IMR-90 (cell line): Measurements from ENCODE around the gene RAB3C. TPM values are rescaled to one million over a fixed set of nuclear protein-coding genes. Genes with fewer than 3 reads are reported as not detected.

Experiments used
- ATAC-seq: fragments of 200-7000 bp; cut with Tn5 transposase; 2 replicates; pipeline ENCODE4 v1.9.1; 2020; ENCODE audit warnings: low read depth, mild to moderate bottlenecking, moderate library complexity
- BruUV-seq: library from RNA; stranded (reverse); fragments of 400-500 nt; replicated peaks from 2 replicates; lab custom pipeline; 2021; lab: Mats Ljungman, UMichigan
- CTCF ChIA-PET: fragments of 300-600 bp; formaldehyde crosslinking; extraction: SDS; loops from one replicate; lab custom pipeline; 2021; ENCODE audit warnings: antibody characterized with exemption; lab: Yijun Ruan, JAX
- POLR2A ChIA-PET: fragments of 300-600 bp; sonication (Branson Sonifier 250); formaldehyde crosslinking; loops from one replicate; lab custom pipeline; 2022; ENCODE audit warnings: antibody characterized with exemption; ENCODE audit not compliant: unreplicated experiment; lab: Charles Lee
- DNase-seq: peaks from one replicate; pipeline ENCODE4 v3.0.0; 2013
- H2AFZ ChIP-seq: replicated peaks from 2 replicates; pipeline ENCODE3; 2013; ENCODE audit warnings: low read length, mild to moderate bottlenecking; ENCODE audit not compliant: poor library complexity
- H2AK5ac ChIP-seq: 2 replicates; pipeline ENCODE4 v1.6.1; 2013; ENCODE audit warnings: low read depth, low read length, inconsistent platforms
- H2AK9ac ChIP-seq: replicated peaks from 2 replicates; pipeline ENCODE3; 2013; ENCODE audit warnings: mild to moderate bottlenecking, low read depth, low read length, moderate library complexity; ENCODE audit not compliant: poor library complexity
- H2BK120ac ChIP-seq: 2 replicates; pipeline ENCODE4 v1.6.1; 2013; ENCODE audit warnings: low read depth, low read length, inconsistent platforms
- H2BK15ac ChIP-seq: 3 replicates; pipeline ENCODE4 v1.6.1; 2013; ENCODE audit warnings: low read depth, low read length, inconsistent platforms
- H2BK20ac ChIP-seq: 2 replicates; pipeline ENCODE4 v1.6.1; 2013; ENCODE audit warnings: low read depth, mild to moderate bottlenecking, inconsistent platforms, low read length, moderate library complexity
- H2BK5ac ChIP-seq: 2 replicates; pipeline ENCODE4 v1.6.1; 2013; ENCODE audit warnings: mild to moderate bottlenecking, low read depth, low read length, inconsistent platforms; ENCODE audit not compliant: poor library complexity, severe bottlenecking
- H3K14ac ChIP-seq: replicated peaks from 2 replicates; pipeline ENCODE4 v1.6.1; 2013; ENCODE audit warnings: low read depth, low read length, inconsistent platforms
- H3K18ac ChIP-seq: 2 replicates; pipeline ENCODE4 v1.6.1; 2013; ENCODE audit warnings: low read depth, low read length, control low read depth
- H3K23ac ChIP-seq: 2 replicates; pipeline ENCODE4 v1.6.1; 2013; ENCODE audit warnings: low read depth, low read length, inconsistent platforms
- H3K27ac ChIP-seq: 2 replicates; pipeline ENCODE4 v1.5.1; 2013; ENCODE audit warnings: mild to moderate bottlenecking, control low read depth, low read length; ENCODE audit not compliant: insufficient read depth
- H3K27me3 ChIP-seq: 2 replicates; pipeline ENCODE4 v1.6.1; 2013; ENCODE audit warnings: low read length; ENCODE audit not compliant: control insufficient read depth, insufficient read depth
- H3K36me3 ChIP-seq: 2 replicates; pipeline ENCODE4 v1.6.1; 2013; ENCODE audit warnings: low read length, mixed read lengths; ENCODE audit not compliant: control insufficient read depth, insufficient read depth
- H3K4ac ChIP-seq: 2 replicates; pipeline ENCODE4 v1.6.1; 2013; ENCODE audit warnings: low read depth, low read length, inconsistent platforms
- H3K4me1 ChIP-seq: 2 replicates; pipeline ENCODE4 v1.6.1; 2013; ENCODE audit warnings: low read length, mixed read lengths; ENCODE audit not compliant: control insufficient read depth, insufficient read depth
- H3K4me2 ChIP-seq: 2 replicates; pipeline ENCODE4 v1.6.1; 2013; ENCODE audit warnings: low read depth, mild to moderate bottlenecking, control low read depth, low read length, moderate library complexity
- H3K4me3 ChIP-seq: 2 replicates; pipeline ENCODE4 v1.5.1; 2013; ENCODE audit warnings: low read depth, mild to moderate bottlenecking, control low read depth, low read length, moderate library complexity; ENCODE audit not compliant: insufficient read depth
- H3K56ac ChIP-seq: 2 replicates; pipeline ENCODE4 v1.6.1; 2013; ENCODE audit warnings: low read length, inconsistent platforms; ENCODE audit not compliant: insufficient read depth; ENCODE audit errors: extremely low read depth
- H3K79me1 ChIP-seq, 2 experiments: 2 replicates each; pipeline ENCODE4 v1.6.1; 2013; ENCODE audit warnings: low read length in 2 of 2, inconsistent platforms in 1 of 2, low read depth in 1 of 2
- H3K9ac ChIP-seq: 2 replicates; pipeline ENCODE4 v1.6.1; 2013; ENCODE audit warnings: low read depth, low read length, control low read depth
- H3K9me1 ChIP-seq: 2 replicates; pipeline ENCODE4 v1.6.1; 2013; ENCODE audit warnings: low read length, inconsistent platforms; ENCODE audit not compliant: insufficient read depth
- H3K9me3 ChIP-seq: 2 replicates; pipeline ENCODE4 v1.6.1; 2013; ENCODE audit warnings: low read length; ENCODE audit not compliant: control insufficient read depth, insufficient read depth
- H4K20me1 ChIP-seq: 2 replicates; pipeline ENCODE4 v1.6.1; 2013; ENCODE audit warnings: low read length, inconsistent platforms; ENCODE audit not compliant: insufficient read depth
- H4K5ac ChIP-seq: 2 replicates; pipeline ENCODE4 v1.6.1; 2013; ENCODE audit warnings: mild to moderate bottlenecking, low read depth, low read length, control low read depth
- H4K8ac ChIP-seq, 2 experiments: 2 replicates each; pipeline ENCODE4 v1.6.1; 2013; ENCODE audit warnings: low read depth in 2 of 2, low read length in 2 of 2, control low read depth in 1 of 2, inconsistent platforms in 1 of 2
- H4K91ac ChIP-seq: 2 replicates; pipeline ENCODE4 v1.6.1; 2013; ENCODE audit warnings: low read depth, low read length, inconsistent platforms; ENCODE audit not compliant: insufficient read depth
- BHLHE40 ChIP-seq: fragments of 150-350 bp; IDR thresholded peaks from 2 replicates; pipeline ENCODE4 v1.6.1; 2016; ENCODE audit warnings: mild to moderate bottlenecking, low read depth, low read length
- CEBPB ChIP-seq: IDR thresholded peaks from 2 replicates; pipeline ENCODE4 v1.6.1; 2012; ENCODE audit warnings: low read depth, low read length, improper control_type of control experiment
- CHD1 ChIP-seq: IDR thresholded peaks from 2 replicates; pipeline ENCODE4 v1.6.1; 2012; ENCODE audit warnings: low read depth, low read length, improper control_type of control experiment
- FOS ChIP-seq: fragments of 150-350 bp; IDR thresholded peaks from 2 replicates; pipeline ENCODE4 v1.6.1; 2016; ENCODE audit warnings: low read depth, low read length
- MAFK ChIP-seq: IDR thresholded peaks from 2 replicates; pipeline ENCODE4 v1.6.1; 2012; ENCODE audit warnings: low read depth, low read length, improper control_type of control experiment
- MAZ ChIP-seq: IDR thresholded peaks from 2 replicates; pipeline ENCODE4 v1.6.1; 2012; ENCODE audit warnings: low read depth, mild to moderate bottlenecking, low read length, improper control_type of control experiment, moderate library complexity, borderline replicate concordance
- MXI1 ChIP-seq: IDR thresholded peaks from 2 replicates; pipeline ENCODE4 v1.6.1; 2012; ENCODE audit warnings: low read depth, mild to moderate bottlenecking, low read length, moderate library complexity, borderline replicate concordance
- POLR2A ChIP-seq: IDR thresholded peaks from 2 replicates; pipeline ENCODE4 v1.6.1; 2012; ENCODE audit warnings: mild to moderate bottlenecking, low read depth, low read length
- RAD21 ChIP-seq: IDR thresholded peaks from 2 replicates; pipeline ENCODE4 v1.6.1; 2012; ENCODE audit warnings: low read length, improper control_type of control experiment
- RCOR1 ChIP-seq: IDR thresholded peaks from 2 replicates; pipeline ENCODE4 v1.6.1; 2012; ENCODE audit warnings: mild to moderate bottlenecking, low read length, improper control_type of control experiment; ENCODE audit not compliant: insufficient replicate concordance
- RFX5 ChIP-seq: IDR thresholded peaks from 2 replicates; pipeline ENCODE4 v1.8.0; 2012; ENCODE audit warnings: low read depth, mild to moderate bottlenecking, low read length, moderate library complexity
- USF2 ChIP-seq: fragments of 150-350 bp; IDR thresholded peaks from 2 replicates; pipeline ENCODE4 v1.6.1; 2017; ENCODE audit warnings: mild to moderate bottlenecking, antibody characterized with exemption, low read length, low read depth
- WGBS, 2 experiments: methylation state at CpG; one replicate each; pipeline versions ENCODE4 v1.1.5 to v1.1.7; 2013; ENCODE audit warnings: missing lambda C conversion rate in 2 of 2; ENCODE audit not compliant: insufficient read length in 1 of 2; ENCODE audit errors: extremely low coverage in 2 of 2; 5-methylcytosine and 5-hydroxymethylcytosine counted together
- dilution Hi-C: fragments of 300-500 bp; cut with HindIII; formaldehyde crosslinking; loops from one replicate; pipeline ENCODE4 v1.14.3; 2018; ENCODE audit warnings: low sequenced_read_pairs; ENCODE audit not compliant: unreplicated experiment
- in situ Hi-C: fragments of 300-500 bp; cut with MboI; formaldehyde crosslinking; loops from 3 replicates; pipeline ENCODE4 v1.14.3; 2019; ENCODE audit warnings: low sequenced_read_pairs, inconsistent platforms, mixed read lengths
- intact Hi-C: fragments of 100-400 bp; cut with micrococcal nuclease; formaldehyde crosslinking; loops from 2 replicates; pipeline ENCODE4 v1.10.0; 2022
- polyA plus RNA-seq, 3 experiments: library from polyadenylated mRNA; depleted of rRNA; stranded (reverse); fragments of >200 nt; gene quantifications; 2 replicates each; pipeline ENCODE4 v1.2.3, GENCODE V29; 2012; ENCODE audit warnings: low replicate concordance in 1 of 3
- total RNA-seq: library from RNA; depleted of rRNA; stranded (reverse); fragments of >200 nt; gene quantifications from 2 replicates; pipeline ENCODE4 v1.2.3, GENCODE V29; 2012
- TF ChIP-seq, protein P1 (sequence below): fragments of 150-350 bp; IDR thresholded peaks from 2 replicates; pipeline ENCODE4 v1.6.1; 2016; ENCODE audit warnings: low read depth, mild to moderate bottlenecking, low read length, moderate library complexity, borderline replicate concordance
- TF ChIP-seq, protein P2 (sequence below): conservative IDR thresholded peaks from 2 replicates; pipeline ENCODE4 v1.5.1; 2012; ENCODE audit warnings: mild to moderate bottlenecking, low read depth, low read length, improper control_type of control experiment

The RAB3C gene
- total and polyA plus RNA-seq, 2 of the 4 experiments (the other 2 are of a cell fraction), result not detected

DNA sequence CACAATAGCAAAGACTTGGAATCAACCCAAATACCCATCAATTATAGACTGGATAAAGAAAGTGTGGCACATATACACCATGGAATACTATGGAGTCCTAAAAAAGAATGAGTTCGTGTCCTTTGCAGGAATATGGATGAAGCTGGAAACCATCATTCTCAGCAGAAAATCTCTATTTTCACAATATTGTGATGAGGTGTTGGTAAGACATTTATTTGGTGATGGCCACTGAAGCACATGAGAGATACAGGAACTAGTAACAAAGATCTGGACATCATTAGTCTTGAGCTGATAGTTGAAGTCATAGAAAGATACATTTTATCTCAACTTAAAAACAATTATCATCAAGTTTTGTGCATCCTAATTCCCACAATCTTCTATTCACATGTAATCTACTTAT is 70.6 kb downstream of the RAB3C start:
- Histone ChIP-seq H3K27me3 (no peaks in the 10 kb centered on the region), H4K91ac (no peak overlapping the region), H2BK20ac (no peak overlapping the region), H2BK5ac (no peak overlapping the region), H4K5ac (no peak overlapping the region), H2BK120ac (no peak overlapping the region), H3K9me1 (no peaks in the 10 kb centered on the region), H4K8ac (no peak overlapping the region), H3K56ac (no peak overlapping the region), H3K79me1 (no peaks in the 10 kb centered on the region), H3K4me3 (no peak overlapping the region), H3K4me1 (no peaks in the 10 kb centered on the region), H2BK15ac (no peak overlapping the region), H3K4me2 (no peak overlapping the region), H2AK5ac (no peak overlapping the region), H2AFZ (no peak overlapping the region), H4K20me1 (no peaks in the 10 kb centered on the region), H3K36me3 (no peaks in the 10 kb centered on the region), H3K23ac (no peak overlapping the region), H3K4ac (no peak overlapping the region), H3K27ac (no peak overlapping the region), H3K9me3 (no peaks in the 10 kb centered on the region), H3K18ac (no peak overlapping the region), H2AK9ac (no peak overlapping the region), H3K9ac (no peak overlapping the region), H3K14ac (no peak overlapping the region)
- TF ChIP-seq MAZ (no peak), BHLHE40 (no peak), FOS (no peak), RAD21 (no peak), CHD1 (no peak), RFX5 (no peak), MXI1 (no peak), CEBPB (no peak), MAFK (no peak), USF2 (no peak), RCOR1 (no peak), POLR2A (no peak)
- TF ChIP-seq, protein P1, sequence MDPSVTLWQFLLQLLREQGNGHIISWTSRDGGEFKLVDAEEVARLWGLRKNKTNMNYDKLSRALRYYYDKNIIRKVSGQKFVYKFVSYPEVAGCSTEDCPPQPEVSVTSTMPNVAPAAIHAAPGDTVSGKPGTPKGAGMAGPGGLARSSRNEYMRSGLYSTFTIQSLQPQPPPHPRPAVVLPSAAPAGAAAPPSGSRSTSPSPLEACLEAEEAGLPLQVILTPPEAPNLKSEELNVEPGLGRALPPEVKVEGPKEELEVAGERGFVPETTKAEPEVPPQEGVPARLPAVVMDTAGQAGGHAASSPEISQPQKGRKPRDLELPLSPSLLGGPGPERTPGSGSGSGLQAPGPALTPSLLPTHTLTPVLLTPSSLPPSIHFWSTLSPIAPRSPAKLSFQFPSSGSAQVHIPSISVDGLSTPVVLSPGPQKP, result no peak
- TF ChIP-seq, protein P2, sequence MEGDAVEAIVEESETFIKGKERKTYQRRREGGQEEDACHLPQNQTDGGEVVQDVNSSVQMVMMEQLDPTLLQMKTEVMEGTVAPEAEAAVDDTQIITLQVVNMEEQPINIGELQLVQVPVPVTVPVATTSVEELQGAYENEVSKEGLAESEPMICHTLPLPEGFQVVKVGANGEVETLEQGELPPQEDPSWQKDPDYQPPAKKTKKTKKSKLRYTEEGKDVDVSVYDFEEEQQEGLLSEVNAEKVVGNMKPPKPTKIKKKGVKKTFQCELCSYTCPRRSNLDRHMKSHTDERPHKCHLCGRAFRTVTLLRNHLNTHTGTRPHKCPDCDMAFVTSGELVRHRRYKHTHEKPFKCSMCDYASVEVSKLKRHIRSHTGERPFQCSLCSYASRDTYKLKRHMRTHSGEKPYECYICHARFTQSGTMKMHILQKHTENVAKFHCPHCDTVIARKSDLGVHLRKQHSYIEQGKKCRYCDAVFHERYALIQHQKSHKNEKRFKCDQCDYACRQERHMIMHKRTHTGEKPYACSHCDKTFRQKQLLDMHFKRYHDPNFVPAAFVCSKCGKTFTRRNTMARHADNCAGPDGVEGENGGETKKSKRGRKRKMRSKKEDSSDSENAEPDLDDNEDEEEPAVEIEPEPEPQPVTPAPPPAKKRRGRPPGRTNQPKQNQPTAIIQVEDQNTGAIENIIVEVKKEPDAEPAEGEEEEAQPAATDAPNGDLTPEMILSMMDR, result no peak
- POLR2A ChIA-PET, result no interaction called here
- ATAC-seq (no peak), DNase-seq (no peak)
- in situ Hi-C loops (no loop called here), dilution Hi-C loops (no loop called here), intact Hi-C loops (no loop called here)
- WGBS, 2 experiments, result no CpG with 5 or more reads among the region's 1 CpG
- no TSS peak for BruUV-seq
- CTCF ChIA-PET, result interaction anchor here (0.7 kb wide), 1 partner anchor 111 kb away, joined by 3 read pairs; no protein-coding TSS in a partner anchor
